Testis (tissue), 3 donors: ENCODE data around the gene SHTN1. TPM values are rescaled to one million over a fixed set of nuclear protein-coding genes. Genes with fewer than 3 reads are reported as not detected.

Source experiments
- DNase-seq: peaks from one replicate; pipeline ENCODE4 v3.0.0-alpha.2; 2019
- H3K27ac ChIP-seq, 2 donors: fragments of 200-600 bp; sonication (generic); one replicate each; pipeline ENCODE4 v1.5.1; 2019
- H3K27me3 ChIP-seq: fragments of 200-600 bp; sonication (generic); one replicate; pipeline ENCODE4 v1.5.1; 2019
- H3K36me3 ChIP-seq: fragments of 200-600 bp; sonication (generic); one replicate; pipeline ENCODE4 v1.5.1; 2017; ENCODE audit warnings: low read depth; ENCODE audit errors: missing control alignments
- H3K4me1 ChIP-seq: fragments of 200-600 bp; sonication (generic); one replicate; pipeline ENCODE4 v1.5.1; 2019
- H3K4me3 ChIP-seq, 2 donors: fragments of 200-600 bp; sonication (generic); one replicate each; pipeline ENCODE4 v1.5.1; 2017 to 2019
- H3K9me3 ChIP-seq: fragments of 200-600 bp; sonication (generic); one replicate; pipeline ENCODE4 v1.5.1; 2017
- POLR2A ChIP-seq: fragments of 450-650 bp; IDR thresholded peaks from one replicate; pipeline ENCODE4 v1.6.1; 2017; ENCODE audit warnings: antibody characterized with exemption, mild to moderate bottlenecking, moderate library complexity
- WGBS, 2 donors: methylation state at CpG; one replicate each; pipeline ENCODE4 v1.1.5; 2018; 5-methylcytosine and 5-hydroxymethylcytosine counted together
- intact Hi-C: fragments of 100-400 bp; cut with DNase I; formaldehyde crosslinking; loops from one replicate; pipeline ENCODE4 v1.15.1; 2023; ENCODE audit warnings: low total_unique reads
- polyA plus RNA-seq: library from polyadenylated mRNA; stranded (reverse); fragments of 350-450 nt; fragmentation: Illumina TruSeq; extraction: RNeasy Lipid Tissue Mini Kit (QIAGEN cat#74804); gene quantifications from one replicate; pipeline ENCODE4 v1.2.3, GENCODE V29; 2014; ENCODE audit warnings: low read depth, low replicate concordance; ENCODE audit not compliant: insufficient read depth
- total RNA-seq, 2 donors: library from RNA; depleted of rRNA; stranded (reverse); fragments of >200 nt; gene quantifications; one replicate each; pipeline ENCODE4 v1.2.3, GENCODE V29; 2016
- TF ChIP-seq, protein P1 (sequence below), 3 experiments: fragments of 450-650 bp in 2 of 3; fragments of 200-600 bp in 1 of 3; sonication (generic) in 1 of 3; IDR thresholded peaks; one replicate each; pipeline ENCODE4 v1.5.1; 2016 to 2019; ENCODE audit warnings: antibody characterized with exemption in 3 of 3, mild to moderate bottlenecking in 2 of 3, moderate library complexity in 1 of 3

SHTN1 gene
- total and polyA plus RNA-seq, 3 donors from 2014 or later = 21.9 to 77.3 (median 71.0) TPM

DNA sequence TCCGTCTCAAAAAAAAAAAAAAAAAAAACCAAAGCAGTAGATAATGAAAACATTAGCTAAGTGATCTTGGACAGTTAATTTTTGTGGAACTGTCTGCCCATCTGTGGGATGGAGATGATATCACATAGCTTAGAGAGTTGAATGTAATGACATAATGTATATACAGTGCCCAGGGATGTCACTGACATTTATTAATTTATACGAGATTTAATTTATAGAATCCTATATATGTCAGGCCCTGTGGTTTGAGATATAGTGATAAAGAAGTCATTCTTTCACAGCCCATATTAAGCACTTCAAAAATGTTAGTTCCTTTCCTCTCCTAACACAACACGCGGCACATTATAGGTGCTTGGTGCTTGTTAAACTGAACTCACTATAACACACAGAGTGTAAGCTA is 151.7 kb downstream of the SHTN1 start:
- WGBS, 2 donors = 91 to 93% methylated on average over 4 of the region's 4 CpGs
- H3K4me3 ChIP-seq = no peak overlapping the region
- H3K27me3 ChIP-seq = no peaks in the 10 kb centered on the region
- no peaks in the 10 kb centered on the region for H3K36me3 ChIP-seq
- no peak overlapping the region for H3K27ac ChIP-seq
- TF ChIP-seq POLR2A = no peak
- TF ChIP-seq, protein P1, sequence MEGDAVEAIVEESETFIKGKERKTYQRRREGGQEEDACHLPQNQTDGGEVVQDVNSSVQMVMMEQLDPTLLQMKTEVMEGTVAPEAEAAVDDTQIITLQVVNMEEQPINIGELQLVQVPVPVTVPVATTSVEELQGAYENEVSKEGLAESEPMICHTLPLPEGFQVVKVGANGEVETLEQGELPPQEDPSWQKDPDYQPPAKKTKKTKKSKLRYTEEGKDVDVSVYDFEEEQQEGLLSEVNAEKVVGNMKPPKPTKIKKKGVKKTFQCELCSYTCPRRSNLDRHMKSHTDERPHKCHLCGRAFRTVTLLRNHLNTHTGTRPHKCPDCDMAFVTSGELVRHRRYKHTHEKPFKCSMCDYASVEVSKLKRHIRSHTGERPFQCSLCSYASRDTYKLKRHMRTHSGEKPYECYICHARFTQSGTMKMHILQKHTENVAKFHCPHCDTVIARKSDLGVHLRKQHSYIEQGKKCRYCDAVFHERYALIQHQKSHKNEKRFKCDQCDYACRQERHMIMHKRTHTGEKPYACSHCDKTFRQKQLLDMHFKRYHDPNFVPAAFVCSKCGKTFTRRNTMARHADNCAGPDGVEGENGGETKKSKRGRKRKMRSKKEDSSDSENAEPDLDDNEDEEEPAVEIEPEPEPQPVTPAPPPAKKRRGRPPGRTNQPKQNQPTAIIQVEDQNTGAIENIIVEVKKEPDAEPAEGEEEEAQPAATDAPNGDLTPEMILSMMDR (IDR thresholded peaks at IDR 0.05) = no peak
- no peaks in the 10 kb centered on the region for H3K9me3 ChIP-seq
- intact Hi-C loops = no loop called here
- H3K4me1 ChIP-seq = peaks cover 10% of the 10 kb centered on the region
- no peak for DNase-seq

DNA sequence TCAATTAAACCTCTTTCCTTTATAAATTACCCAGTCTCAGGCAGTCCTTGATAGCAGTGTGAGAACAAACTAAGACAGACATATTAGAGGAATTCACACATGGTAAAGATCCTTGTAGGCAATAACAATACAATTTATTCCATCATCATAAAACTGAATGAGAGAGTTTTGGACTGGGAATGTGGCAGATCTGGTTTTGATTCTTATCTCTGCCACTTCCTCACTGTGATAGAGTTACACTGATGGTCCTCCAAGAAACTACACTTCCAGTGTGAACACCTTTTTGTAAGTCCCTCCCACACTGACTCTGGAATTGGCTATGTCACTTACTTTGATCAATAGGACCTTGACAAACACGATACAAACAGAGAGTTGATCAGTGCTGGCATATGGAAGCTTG is 152.7 kb downstream of the SHTN1 start:
- Histone ChIP-seq H3K4me3 (no peak overlapping the region), H3K27ac (no peak overlapping the region), H3K9me3 (no peaks in the 10 kb centered on the region), H3K4me1 (peaks cover 12% of the 10 kb centered on the region), H3K36me3 (no peaks in the 10 kb centered on the region), H3K27me3 (no peaks in the 10 kb centered on the region)
- intact Hi-C loops = no loop called here
- no peak for TF ChIP-seq POLR2A
- TF ChIP-seq, protein P1 (IDR thresholded peaks at IDR 0.05) = no peak
- no peak for DNase-seq
- 82 to 85% methylated on average over 1 of the region's 1 CpG for WGBS, 2 donors

DNA sequence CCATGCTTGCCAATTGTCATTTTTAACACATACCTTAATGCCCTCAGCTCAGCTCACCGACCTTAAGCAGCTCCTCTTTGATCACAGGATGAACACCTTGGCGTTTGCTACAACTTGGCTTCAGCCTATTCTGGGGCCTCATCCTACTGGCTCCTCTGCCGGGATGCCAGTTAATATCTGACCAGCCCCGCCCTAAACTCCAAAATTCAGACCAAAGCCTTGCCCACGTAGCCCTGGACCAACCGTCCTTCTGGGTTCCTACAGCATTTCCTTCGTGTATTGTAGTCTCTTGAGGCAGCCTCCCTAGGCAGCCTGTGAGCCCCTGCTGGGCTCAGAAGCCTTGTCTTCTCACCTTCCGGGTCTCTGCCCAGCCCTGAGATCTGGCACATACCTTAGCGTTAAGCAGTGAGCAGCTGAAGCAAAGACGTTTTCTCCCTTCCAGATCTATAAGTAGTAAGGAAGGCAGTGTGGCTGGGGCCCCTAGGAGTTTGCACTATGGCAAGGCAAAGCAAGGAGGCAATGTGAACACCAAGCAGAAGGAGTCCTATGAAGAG is 154.9 kb downstream of the SHTN1 start:
- Histone ChIP-seq H3K9me3 (no peaks in the 10 kb centered on the region), H3K4me1 (peaks cover 12% of the 10 kb centered on the region), H3K27ac (peak overlapping the region; percentile 48 to 60), H3K36me3 (no peaks in the 10 kb centered on the region), H3K4me3 (peak overlapping the region; percentile 73 to 74), H3K27me3 (no peaks in the 10 kb centered on the region)
- no peak for TF ChIP-seq POLR2A
- TF ChIP-seq, protein P1 (IDR thresholded peaks at IDR 0.05) = no peak
- DNase-seq = no peak
- WGBS, 2 donors = 20 to 31% methylated on average over 9 to 10 of the region's 10 CpGs
- intact Hi-C loops = no loop called here

DNA sequence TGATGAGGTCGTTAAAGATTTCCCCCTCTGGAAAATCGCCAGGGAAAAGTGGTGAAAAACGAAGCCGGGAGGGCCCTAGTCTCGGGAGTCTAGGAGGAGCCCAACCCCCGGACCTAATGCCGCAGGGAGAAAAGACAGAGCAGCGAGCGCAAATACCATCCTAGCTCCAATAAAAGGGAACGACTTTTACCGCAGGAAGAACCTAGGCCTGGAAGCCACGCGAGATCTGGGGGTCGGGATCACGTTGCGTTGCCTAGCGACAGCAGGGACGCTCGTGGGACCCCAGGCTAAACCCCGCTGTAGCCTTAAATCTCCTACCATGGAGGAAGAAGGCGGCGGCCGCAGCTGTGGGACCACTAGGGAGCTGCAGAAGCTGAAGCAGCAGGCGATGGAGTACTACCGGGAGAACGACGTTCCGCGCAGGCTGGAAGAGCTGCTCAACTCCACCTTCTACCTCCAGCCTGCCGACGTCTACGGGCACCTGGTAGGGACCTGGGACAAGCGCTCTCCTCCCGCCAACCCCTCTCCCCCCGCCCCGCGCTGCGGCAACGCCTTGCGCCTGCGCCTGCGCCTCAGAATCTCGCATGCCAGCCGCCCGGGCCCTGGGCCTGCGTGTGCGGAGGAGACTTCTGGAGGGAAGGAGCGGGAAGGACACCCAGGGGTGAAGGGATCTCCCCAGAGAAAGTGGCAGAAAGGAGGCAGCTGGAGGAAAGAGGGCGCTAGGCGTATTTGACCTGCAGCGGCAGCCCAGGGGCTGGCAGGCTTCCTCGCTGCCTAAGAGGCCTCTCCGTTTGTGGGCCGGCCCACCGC is 155.5 kb downstream of the SHTN1 start, which contains the start of gene ENO4:
Gene ENO4 (plus strand): TSS at position 252 of the 810 bp plus-strand sequence. CDS start 68 bp downstream, at position 320.
- DNase-seq = peak; percentile 91
- no peaks in the 10 kb centered on the region for H3K27me3 ChIP-seq
- peak within 1 kb of the TSS; percentile 73 to 74 for H3K4me3 ChIP-seq
- H3K27ac ChIP-seq = peak within 1 kb of the TSS; percentile 48 to 60
- no peaks in the 10 kb centered on the region for H3K36me3 ChIP-seq
- intact Hi-C loops = no loop called here
- WGBS, 2 donors = 1 to 2% methylated on average over 26 to 45 of the region's 55 CpGs
- TF ChIP-seq POLR2A = no peak
- TF ChIP-seq, protein P1 (IDR thresholded peaks at IDR 0.05) = no peak
- H3K4me1 ChIP-seq = peaks cover 12% of the 10 kb centered on the region
- no peaks in the 10 kb centered on the region for H3K9me3 ChIP-seq
